Measurements from ENCODE around the gene ZNF565. TPM values are rescaled to one million over a fixed set of nuclear protein-coding genes. Genes with fewer than 3 reads are reported as not detected.
A peak's percentile ranks its signal among the peaks of the same experiment; 100 is the strongest.
"Not testable (repeated sequence)": the region's sequence is repeated elsewhere in the genome, so short reads cannot be mapped to it uniquely, and the experiment has no call there.

Gene ZNF565
- total RNA-seq, 1 donor from 2014 or later = 11.8 TPM

DNA sequence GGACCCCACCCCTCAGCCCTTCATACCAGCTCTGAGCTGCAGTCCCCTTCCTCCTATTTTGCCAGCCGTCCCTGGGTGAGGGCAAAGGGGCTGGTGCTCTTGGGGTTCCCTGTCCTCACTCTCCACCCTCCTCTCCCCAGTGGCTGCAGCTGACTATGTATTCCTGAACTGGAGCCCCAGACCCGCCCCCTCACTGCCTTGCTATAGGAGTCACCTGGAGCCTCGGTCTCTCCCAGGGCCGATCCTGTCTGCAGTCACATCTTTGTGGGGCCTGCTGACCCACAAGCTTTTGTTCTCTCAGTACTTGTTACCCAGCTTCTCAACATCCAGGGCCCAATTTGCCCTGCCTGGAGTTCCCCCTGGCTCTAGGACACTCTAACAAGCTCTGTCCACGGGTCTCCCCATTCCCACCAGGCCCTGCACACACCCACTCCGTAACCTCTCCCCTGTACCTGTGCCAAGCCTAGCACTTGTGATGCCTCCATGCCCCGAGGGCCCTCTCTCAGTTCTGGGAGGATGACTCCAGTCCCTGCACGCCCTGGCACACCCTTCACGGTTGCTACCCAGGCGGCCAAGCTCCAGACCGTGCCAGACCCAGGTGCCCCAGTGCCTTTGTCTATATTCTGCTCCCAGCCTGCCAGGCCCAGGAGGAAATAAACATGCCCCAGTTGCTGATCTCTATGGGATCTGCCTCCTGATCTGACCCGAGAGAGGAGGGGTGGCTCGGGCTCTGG lies 64.6 kb downstream of the ZNF565 start:
- DNase-seq = peak; percentile 28

DNA sequence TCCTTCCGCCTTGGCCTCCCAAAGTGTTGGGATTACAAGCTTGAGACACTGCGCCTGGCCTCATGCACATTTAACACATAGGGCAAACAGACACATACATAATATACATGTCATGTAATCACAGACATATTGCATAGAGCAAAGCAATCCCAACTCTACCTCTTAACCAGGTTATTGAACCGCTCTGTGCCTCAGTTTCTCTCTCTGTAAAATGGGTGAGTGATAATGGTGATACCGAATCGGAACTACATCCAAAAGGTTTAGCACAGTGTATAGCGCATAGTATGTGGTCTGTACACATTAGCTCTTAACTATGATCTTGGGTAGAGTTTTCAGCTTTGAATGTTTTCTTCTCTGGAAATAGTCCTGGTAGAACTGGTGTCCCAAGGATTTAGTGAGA lies 69.8 kb downstream of the ZNF565 start:
- DNase-seq = no peak

DNA sequence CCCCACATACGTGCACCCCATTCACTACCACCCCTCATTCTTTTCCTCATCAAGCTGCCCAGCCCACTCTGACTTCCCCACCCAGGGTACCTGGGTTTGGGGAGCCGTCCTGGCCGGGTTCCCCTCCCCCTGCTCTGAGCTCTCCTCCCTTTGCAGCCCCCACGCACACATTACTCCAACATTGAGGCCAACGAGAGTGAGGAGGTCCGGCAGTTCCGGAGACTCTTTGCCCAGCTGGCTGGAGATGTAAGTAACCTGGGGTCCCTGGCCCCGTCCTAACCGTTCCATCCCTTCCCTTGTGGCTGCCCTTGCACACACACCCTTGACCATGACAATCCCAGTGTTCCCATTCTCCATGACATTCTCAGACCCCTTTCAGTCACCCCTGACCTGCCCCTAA lies 72.0 kb downstream of the ZNF565 start:
- DNase-seq = no peak

DNA sequence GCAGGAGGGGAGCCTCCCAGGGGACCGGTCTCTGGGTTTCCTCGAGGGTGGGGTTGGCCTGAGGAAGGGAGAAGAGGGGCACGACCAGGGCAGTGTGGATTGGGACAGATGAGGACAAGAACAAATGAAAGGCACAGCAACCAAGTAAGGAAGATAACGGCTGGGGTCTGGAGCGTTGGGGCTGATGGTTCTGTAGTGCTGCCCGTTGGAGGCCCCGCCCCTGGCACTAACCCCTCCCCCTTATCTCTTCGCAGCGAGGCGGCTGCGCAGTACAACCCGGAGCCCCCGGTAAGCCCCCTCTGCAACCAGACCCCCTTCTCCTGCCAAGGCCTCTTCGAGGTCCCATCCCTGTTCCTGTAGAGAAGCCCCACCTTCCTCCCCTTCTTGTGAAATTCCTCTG lies 72.4 kb downstream of the ZNF565 start:
- DNase-seq = no peak

DNA sequence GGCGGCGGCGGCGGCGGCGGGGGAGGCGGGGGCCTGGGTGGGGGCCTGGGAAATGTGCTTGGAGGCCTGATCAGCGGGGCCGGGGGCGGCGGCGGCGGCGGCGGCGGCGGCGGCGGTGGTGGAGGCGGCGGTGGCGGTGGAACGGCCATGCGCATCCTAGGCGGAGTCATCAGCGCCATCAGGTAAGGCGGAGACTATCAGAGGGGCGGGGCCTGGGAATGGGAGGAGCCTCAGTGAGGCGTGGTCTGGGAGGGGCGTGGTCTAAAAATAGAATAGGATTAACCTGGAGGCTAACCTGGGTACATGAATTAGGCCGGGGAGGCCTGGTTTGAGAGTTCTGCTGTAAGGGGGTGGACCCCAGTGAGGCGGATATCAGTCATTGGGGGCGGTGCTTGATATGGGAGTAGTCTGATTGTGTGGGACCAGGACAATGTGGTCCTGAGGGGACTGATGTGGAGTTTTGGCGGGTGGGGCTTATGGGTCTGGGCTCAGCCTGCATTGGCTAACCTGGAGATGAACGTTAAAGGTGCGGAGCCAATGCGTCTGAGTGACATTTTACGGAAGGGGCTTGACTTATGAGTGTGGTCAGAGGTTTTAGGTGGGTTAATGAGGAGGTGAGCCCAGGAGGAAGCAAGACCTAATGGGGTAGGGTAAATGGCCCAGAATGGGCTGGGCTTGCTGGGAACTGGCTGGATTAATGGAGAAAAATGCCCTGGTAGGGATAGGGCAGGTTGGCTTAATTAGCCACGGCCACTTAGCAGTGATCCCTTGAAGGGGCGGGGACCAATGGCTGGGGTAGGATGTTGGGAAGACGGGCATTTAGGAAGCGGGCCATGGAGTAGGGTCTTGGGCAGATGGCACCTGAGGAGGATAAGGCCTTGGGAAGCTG lies 73.2 kb downstream of the ZNF565 start:
- DNase-seq = peak; percentile 89

DNA sequence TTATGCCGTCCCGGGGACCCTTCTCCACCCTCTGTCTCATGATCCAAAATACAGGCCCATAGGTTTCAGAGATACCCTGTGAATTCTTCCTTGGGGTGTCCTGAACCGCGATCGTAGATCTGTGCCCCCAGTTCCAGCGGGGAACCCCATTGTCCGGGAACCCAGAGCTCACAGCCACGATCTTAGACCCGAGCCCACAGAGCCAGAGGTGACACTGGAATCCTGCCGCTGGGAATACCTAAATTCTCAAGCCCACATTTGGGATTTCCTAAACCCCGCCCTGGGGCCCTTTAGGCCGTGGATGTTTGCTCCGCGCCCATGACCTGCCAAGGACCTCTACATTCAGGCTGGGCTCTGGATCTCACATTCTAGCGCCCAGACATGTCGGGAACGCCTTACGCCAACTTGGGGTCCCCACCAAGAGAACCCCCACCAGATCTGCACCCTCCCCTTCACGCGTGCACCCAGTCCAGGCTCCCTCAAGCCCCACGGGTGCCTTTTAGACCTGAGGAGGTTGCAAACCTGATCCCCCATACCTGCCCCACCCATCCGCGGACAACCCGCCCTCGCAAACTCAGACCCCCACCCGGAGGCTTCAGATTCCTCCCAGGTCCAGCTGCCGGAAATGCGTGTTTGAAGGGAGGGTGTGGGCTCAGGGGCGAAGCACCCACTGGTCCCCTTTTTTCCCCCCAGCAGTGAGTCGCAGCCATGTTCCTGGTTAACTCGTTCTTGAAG lies 74.0 kb downstream of the ZNF565 start:
- DNase-seq = peak; percentile 85

DNA sequence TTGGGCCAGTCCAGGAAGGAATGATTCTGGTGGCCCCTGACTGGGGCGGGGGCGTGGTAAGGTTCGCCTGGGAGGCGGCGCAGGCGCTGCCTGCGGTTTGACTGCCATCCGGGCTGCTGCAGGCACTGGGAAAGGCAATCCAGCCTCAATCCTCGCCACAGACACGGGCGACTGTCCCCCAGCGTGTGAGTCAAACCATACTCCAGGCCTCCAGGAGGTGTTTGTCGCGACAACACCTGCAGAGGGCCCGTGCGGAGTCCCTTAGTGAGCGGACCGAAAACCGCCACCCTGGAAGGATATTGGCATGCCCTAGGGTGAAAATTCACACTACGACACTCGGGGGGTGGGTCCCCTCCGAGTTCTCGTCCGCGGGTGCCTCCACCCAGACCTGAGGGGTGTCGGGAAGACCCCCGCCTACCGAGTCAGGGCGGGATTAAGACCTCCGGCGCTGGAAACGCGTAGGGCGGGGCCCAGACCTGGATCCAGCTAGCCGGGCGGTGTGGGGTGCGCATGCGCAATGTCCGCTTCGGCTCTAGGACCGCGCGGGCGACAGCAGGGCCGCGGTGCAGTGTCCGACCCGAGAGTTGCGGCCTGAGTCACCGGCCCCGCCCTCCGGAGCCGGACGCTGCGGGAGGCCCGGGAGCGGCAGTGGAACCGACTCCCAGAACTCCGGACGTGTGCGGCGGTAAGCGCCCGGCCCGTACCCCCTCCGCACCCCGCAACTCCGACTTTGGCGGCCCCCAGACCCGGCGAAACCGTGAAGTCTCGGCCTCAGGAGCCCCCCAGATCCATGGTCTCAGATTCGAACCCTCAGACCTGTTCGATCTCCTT lies 74.8 kb downstream of the ZNF565 start, which contains the start of gene CAPNS1:
TSS of gene CAPNS1 (plus strand) at position 594 of the 831 bp plus-strand sequence. CDS start 946 bp downstream, outside the sequence.
- peak; percentile 99 for DNase-seq

DNA sequence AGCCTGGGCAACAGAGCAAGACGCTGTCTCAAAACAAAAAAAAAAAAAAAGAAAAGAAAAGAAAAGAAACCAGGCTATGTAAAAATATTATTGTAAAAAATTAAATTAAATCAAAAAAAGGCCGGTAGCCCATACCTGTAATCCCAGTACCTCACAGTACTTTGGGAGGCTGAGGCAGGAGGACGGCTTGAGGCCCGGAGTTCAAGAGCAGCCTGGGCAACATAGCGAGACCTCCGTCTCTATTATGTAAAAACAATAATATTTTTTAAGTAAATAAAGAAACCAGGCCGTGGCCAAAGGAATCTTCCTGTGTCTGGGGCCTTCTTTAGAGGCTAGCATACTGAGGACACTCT lies 75.4 kb downstream of the ZNF565 start:
- DNase-seq = no peak

DNA sequence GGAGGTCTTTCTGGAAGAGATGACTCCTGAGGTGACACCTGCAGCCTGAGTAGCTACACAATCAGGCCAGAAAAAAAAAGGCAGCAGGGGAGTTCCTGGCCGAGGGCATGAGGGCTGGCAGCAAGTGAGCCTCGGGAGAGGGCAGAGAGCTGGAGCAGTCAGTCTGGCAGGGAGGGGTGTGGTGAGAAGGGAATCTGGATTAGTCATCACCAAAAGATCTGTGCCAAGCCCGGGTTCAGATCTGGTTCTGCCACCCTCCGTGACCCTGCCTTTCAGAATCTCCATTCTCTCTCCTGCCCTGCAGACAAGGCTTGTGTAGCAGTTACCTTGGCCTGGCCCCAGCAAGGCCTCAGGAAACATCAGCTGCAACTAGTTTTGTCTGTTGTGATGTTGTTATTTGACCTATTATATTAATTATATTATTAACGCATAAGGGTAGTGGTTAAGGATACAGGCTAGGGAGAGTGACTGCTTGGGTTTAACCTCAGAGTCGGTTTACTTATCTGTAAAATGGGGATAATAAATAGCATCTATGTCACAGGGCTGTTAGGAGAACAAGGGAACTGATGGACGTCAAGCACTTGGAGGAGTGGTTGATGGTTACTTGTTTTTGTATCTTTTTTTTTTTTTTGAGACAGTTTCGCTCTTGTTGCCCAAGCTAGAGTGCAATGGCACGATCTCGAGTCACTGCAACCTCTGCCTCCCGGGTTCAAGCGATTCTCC lies 77.3 kb downstream of the ZNF565 start:
- DNase-seq = peak; percentile 42

DNA sequence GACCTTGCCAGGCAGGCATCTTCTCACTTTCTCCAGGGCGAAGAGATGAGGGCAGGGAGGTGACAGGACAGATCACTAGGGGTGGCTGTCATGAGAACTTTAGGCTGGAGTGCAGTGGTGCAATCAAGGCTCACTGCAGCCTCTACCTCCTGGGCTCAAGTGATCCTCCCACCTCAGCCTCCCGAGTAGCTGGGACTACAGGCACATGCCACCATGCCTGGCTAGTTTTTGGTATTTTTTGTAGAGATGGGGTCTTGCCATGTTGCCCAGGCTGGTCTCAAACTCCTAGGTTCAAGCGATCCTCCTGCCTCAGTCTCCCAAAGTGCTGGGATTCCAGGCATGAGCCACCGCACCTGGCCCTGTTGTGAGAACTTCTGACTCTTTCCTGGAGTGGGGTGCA lies 79.6 kb downstream of the ZNF565 start:
- DNase-seq = not testable (repeated sequence)

Small RNA genes within 50 kb of the gene (small RNA-seq; reads per million reads assigned to genes)
- not detected for gene RF00019 (ENCODE audit: low replicate concordance)

Other genes with a start within 250 kb of the ZNF565 start
- 20.8 TPM for gene SDHAF1, start 219.5 kb downstream of the ZNF565 start, total RNA-seq
- gene SYNE4, start 205.9 kb downstream of the ZNF565 start, total RNA-seq = 1.9 TPM
- gene ALKBH6, start 200.5 kb downstream of the ZNF565 start, total RNA-seq = 10.1 TPM
- 5.7 TPM for gene CLIP3, start 181.8 kb downstream of the ZNF565 start, total RNA-seq
- 6.7 TPM for gene THAP8, start 160.4 kb downstream of the ZNF565 start, total RNA-seq
- gene WDR62, start 159.8 kb downstream of the ZNF565 start, total RNA-seq = 4.3 TPM
- gene OVOL3, start 103.5 kb downstream of the ZNF565 start, total RNA-seq = not detected
- gene POLR2I, start 99.8 kb downstream of the ZNF565 start, total RNA-seq = 35.9 TPM
- gene TBCB, start 99.2 kb downstream of the ZNF565 start, total RNA-seq = 139 TPM
- gene CAPNS1, start 74.6 kb downstream of the ZNF565 start, total RNA-seq = 217 TPM
- 39.5 TPM for gene COX7A1, start 62.2 kb downstream of the ZNF565 start, total RNA-seq
- 148 TPM for gene ZNF146, start 441 bp upstream of the ZNF565 start, total RNA-seq
- 15.5 TPM for gene ZFP14, start 164.5 kb upstream of the ZNF565 start, total RNA-seq
- gene ZFP82, start 204.0 kb upstream of the ZNF565 start, total RNA-seq = 13.8 TPM